Adrenal gland (tissue), 5 donors: Measurements from ENCODE around the gene HOXA10.

Source experiments
- POLR2A ChIP-seq, 2 donors: fragments of 450-650 bp; IDR thresholded peaks; one replicate each; pipeline ENCODE4 v1.6.1; 2017; ENCODE audit warnings: antibody characterized with exemption in 2 of 2, mild to moderate bottlenecking in 2 of 2, moderate library complexity in 1 of 2
- TF ChIP-seq, protein P1 (sequence below), 6 experiments: fragments of 450-650 bp in 4 of 6; fragments of 200-600 bp in 2 of 6; sonication (generic) in 1 of 6; IDR thresholded peaks; 1 replicate in 5 of 6; 2 replicates in 1 of 6; pipeline versions ENCODE4 v1.5.1 to v1.8.0; 2016 to 2021; ENCODE audit warnings: antibody characterized with exemption in 6 of 6, mild to moderate bottlenecking in 2 of 6, moderate library complexity in 1 of 6
- donor health status: DM: no; HTN: no; CAD: no.

DNA sequence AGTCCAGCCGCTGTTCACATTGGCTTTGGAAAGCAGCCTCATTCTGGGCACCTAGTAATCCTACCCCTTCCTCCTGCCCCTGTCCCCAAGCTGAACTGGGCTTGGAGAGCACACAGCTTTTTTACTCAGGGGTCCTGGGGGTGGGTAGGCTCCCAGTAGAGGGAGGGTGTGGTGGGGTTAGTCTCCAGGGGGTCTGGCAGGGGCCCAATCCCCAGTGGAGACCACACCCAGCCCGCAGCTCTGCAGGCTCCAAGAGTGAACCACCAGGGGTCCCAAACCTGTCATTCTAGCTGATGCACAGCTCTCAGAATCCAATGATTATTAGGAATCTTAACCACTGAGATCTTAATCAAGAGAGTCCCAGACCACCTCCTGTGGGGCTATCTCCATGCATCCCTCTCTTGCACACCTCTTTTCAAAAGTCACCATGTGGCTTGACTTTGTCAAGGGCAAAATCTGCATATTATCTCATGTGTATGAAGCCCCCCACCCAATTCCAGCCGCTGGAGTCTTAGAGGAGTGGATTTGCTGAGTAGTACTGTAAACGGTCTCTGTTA, 8.2 kb upstream of the HOXA10 start:
- TF ChIP-seq, protein P1, sequence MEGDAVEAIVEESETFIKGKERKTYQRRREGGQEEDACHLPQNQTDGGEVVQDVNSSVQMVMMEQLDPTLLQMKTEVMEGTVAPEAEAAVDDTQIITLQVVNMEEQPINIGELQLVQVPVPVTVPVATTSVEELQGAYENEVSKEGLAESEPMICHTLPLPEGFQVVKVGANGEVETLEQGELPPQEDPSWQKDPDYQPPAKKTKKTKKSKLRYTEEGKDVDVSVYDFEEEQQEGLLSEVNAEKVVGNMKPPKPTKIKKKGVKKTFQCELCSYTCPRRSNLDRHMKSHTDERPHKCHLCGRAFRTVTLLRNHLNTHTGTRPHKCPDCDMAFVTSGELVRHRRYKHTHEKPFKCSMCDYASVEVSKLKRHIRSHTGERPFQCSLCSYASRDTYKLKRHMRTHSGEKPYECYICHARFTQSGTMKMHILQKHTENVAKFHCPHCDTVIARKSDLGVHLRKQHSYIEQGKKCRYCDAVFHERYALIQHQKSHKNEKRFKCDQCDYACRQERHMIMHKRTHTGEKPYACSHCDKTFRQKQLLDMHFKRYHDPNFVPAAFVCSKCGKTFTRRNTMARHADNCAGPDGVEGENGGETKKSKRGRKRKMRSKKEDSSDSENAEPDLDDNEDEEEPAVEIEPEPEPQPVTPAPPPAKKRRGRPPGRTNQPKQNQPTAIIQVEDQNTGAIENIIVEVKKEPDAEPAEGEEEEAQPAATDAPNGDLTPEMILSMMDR (IDR thresholded peaks at IDR 0.05): no peak
- TF ChIP-seq POLR2A (IDR thresholded peaks at IDR 0.05): no peak
